H1 (cell line): ENCODE data around the gene MAPK14. TPM values are rescaled to one million over a fixed set of nuclear protein-coding genes. Genes with fewer than 3 reads are reported as not detected.

Experiments used
- CTCF ChIA-PET: fragments of 300-600 bp; sonication (Branson Sonifier 250); formaldehyde crosslinking; loops from one replicate; lab custom pipeline; 2021; ENCODE audit not compliant: partially characterized antibody; lab: Charles Lee
- POLR2A ChIA-PET: fragments of 300-600 bp; sonication (Branson Sonifier 250); formaldehyde crosslinking; loops from one replicate; lab custom pipeline; 2021; ENCODE audit warnings: inconsistent platforms; ENCODE audit not compliant: partially characterized antibody; lab: Charles Lee
- DNase-seq, 2 experiments: peaks; one replicate each; pipeline versions ENCODE4 v3.0.0 to v3.0.0-alpha.2; 2010 to 2022; ENCODE audit warnings: low spot score in 2 of 2, low read depth in 1 of 2, mixed read lengths in 1 of 2
- FAIRE-seq: peaks from 2 replicates; lab custom pipeline; 2011; peaks lifted over from hg19 to GRCh38; lab: Jason Lieb, UNC
- H2AFZ ChIP-seq: 2 replicates; pipeline ENCODE4 v1.8.1; 2012; ENCODE audit warnings: low read length, inconsistent platforms
- H2AK5ac ChIP-seq: 2 replicates; pipeline ENCODE4 v1.6.1; 2013; ENCODE audit warnings: low read depth, low read length
- H2BK120ac ChIP-seq: replicated peaks from 2 replicates; pipeline ENCODE3; 2013; ENCODE audit warnings: low read depth, low read length, inconsistent platforms
- H2BK12ac ChIP-seq: 2 replicates; pipeline ENCODE4 v1.6.1; 2013; ENCODE audit warnings: low read depth, low read length
- H2BK15ac ChIP-seq: 2 replicates; pipeline ENCODE4 v1.6.1; 2013; ENCODE audit warnings: low read length
- H2BK20ac ChIP-seq: 2 replicates; pipeline ENCODE4 v1.6.1; 2013; ENCODE audit warnings: low read length
- H2BK5ac ChIP-seq: 2 replicates; pipeline ENCODE4 v1.6.1; 2013; ENCODE audit warnings: low read depth, low read length
- H3K14ac ChIP-seq: 2 replicates; pipeline ENCODE4 v1.6.1; 2013; ENCODE audit warnings: inconsistent platforms; ENCODE audit not compliant: insufficient read length
- H3K18ac ChIP-seq: 2 replicates; pipeline ENCODE4 v1.6.1; 2013; ENCODE audit warnings: low read length; ENCODE audit errors: extremely low read depth
- H3K23ac ChIP-seq: 2 replicates; pipeline ENCODE4 v1.6.1; 2013; ENCODE audit warnings: inconsistent platforms; ENCODE audit not compliant: insufficient read length
- H3K23me2 ChIP-seq: 2 replicates; pipeline ENCODE4 v1.6.1; 2013; ENCODE audit warnings: low read depth, low read length
- H3K27ac ChIP-seq: 2 replicates; pipeline ENCODE4 v1.6.1; 2011; ENCODE audit warnings: low read depth, low read length, inconsistent platforms
- H3K27me3 ChIP-seq, 4 experiments: replicated peaks in 1 of 4; 1 replicate in 1 of 4; 2 replicates in 3 of 4; pipeline versions ENCODE4 v1.6.1 to v1.8.1; 2011 to 2013; ENCODE audit warnings: low read length in 3 of 4, mild to moderate bottlenecking in 3 of 4, inconsistent platforms in 2 of 4, mixed read lengths in 2 of 4, moderate library complexity in 1 of 4; ENCODE audit not compliant: control insufficient read depth in 3 of 4, insufficient read depth in 3 of 4; ENCODE audit errors: extremely low read depth in 1 of 4
- H3K36me3 ChIP-seq, 4 experiments: 2 replicates each; pipeline versions ENCODE4 v1.6.1 to v1.8.1; 2011 to 2013; ENCODE audit warnings: mild to moderate bottlenecking in 4 of 4, low read length in 3 of 4, moderate library complexity in 2 of 4, control low read depth in 1 of 4, inconsistent platforms in 1 of 4; ENCODE audit not compliant: insufficient read depth in 4 of 4, control insufficient read depth in 2 of 4
- H3K4ac ChIP-seq: replicated peaks from 2 replicates; pipeline ENCODE3; 2013; ENCODE audit warnings: low read length, low read depth, mixed read lengths, inconsistent platforms; ENCODE audit not compliant: insufficient read length
- H3K4me1 ChIP-seq, 4 experiments: replicated peaks in 1 of 4; 1 replicate in 1 of 4; 2 replicates in 3 of 4; pipeline versions ENCODE4 v1.6.1 to v1.8.1; 2011 to 2013; ENCODE audit warnings: low read length in 3 of 4, inconsistent platforms in 2 of 4, mixed read lengths in 1 of 4; ENCODE audit not compliant: insufficient read depth in 4 of 4, control insufficient read depth in 3 of 4
- H3K4me2 ChIP-seq, 2 experiments: 2 replicates each; pipeline versions ENCODE4 v1.6.1 to v1.8.1; 2011 to 2013; ENCODE audit warnings: low read depth in 2 of 2, low read length in 2 of 2, control low read depth in 1 of 2, inconsistent platforms in 1 of 2, mild to moderate bottlenecking in 1 of 2; ENCODE audit not compliant: insufficient read depth in 1 of 2
- H3K4me3 ChIP-seq, 4 experiments: fragments of 200-600, 300-600 bp in 1 of 4; sonication (generic), shearing (Covaris generic), sonication (Bioruptor Twin) in 1 of 4; 2 replicates each; pipeline versions ENCODE4 v1.5.1 to v1.8.1; 2011 to 2016; ENCODE audit warnings: low read length in 4 of 4, low read depth in 3 of 4, control low read depth in 2 of 4, inconsistent platforms in 2 of 4, mild to moderate bottlenecking in 2 of 4, mixed read lengths in 1 of 4, moderate library complexity in 1 of 4; ENCODE audit not compliant: insufficient read depth in 2 of 4; ENCODE audit errors: extremely low read depth in 1 of 4
- H3K56ac ChIP-seq: replicated peaks from 2 replicates; pipeline ENCODE3; 2013; ENCODE audit warnings: low read depth, mild to moderate bottlenecking, mixed read lengths, low read length, inconsistent platforms; ENCODE audit not compliant: insufficient read length
- H3K79me1 ChIP-seq: 2 replicates; pipeline ENCODE4 v1.6.1; 2013; ENCODE audit warnings: low read depth, low read length, control low read depth
- H3K79me2 ChIP-seq, 2 experiments: 2 replicates each; pipeline versions ENCODE4 v1.6.1 to v1.8.1; 2012 to 2013; ENCODE audit warnings: low read length in 2 of 2, mild to moderate bottlenecking in 2 of 2, inconsistent platforms in 1 of 2; ENCODE audit not compliant: insufficient read depth in 2 of 2, control insufficient read depth in 1 of 2
- H3K9ac ChIP-seq, 4 experiments: replicated peaks in 1 of 4; 1 replicate in 1 of 4; 2 replicates in 3 of 4; pipeline versions ENCODE4 v1.6.1 to v1.8.1; 2011 to 2013; ENCODE audit warnings: low read depth in 3 of 4, low read length in 3 of 4, control low read depth in 2 of 4, mild to moderate bottlenecking in 2 of 4, moderate library complexity in 2 of 4, inconsistent platforms in 1 of 4; ENCODE audit errors: extremely low read depth in 1 of 4
- H3K9me3 ChIP-seq, 2 experiments: 2 replicates each; pipeline versions ENCODE4 v1.6.1 to v1.8.1; 2012 to 2013; ENCODE audit warnings: mild to moderate bottlenecking in 2 of 2, moderate library complexity in 2 of 2, control low read depth in 1 of 2, inconsistent platforms in 1 of 2, low read depth in 1 of 2, low read length in 1 of 2, mixed read lengths in 1 of 2; ENCODE audit not compliant: insufficient read depth in 2 of 2
- H4K20me1 ChIP-seq, 2 experiments: replicated peaks in 1 of 2; 2 replicates each; pipeline versions ENCODE3 to v1.8.1; 2011 to 2013; ENCODE audit warnings: inconsistent platforms in 2 of 2, low read length in 2 of 2, mild to moderate bottlenecking in 1 of 2; ENCODE audit not compliant: insufficient read depth in 2 of 2, control insufficient read depth in 1 of 2
- H4K5ac ChIP-seq: 2 replicates; pipeline ENCODE4 v1.6.1; 2013; ENCODE audit warnings: low read length, low read depth, mixed read lengths, inconsistent platforms; ENCODE audit not compliant: insufficient read length
- H4K8ac ChIP-seq: 2 replicates; pipeline ENCODE4 v1.8.0; 2013; ENCODE audit warnings: mild to moderate bottlenecking, moderate library complexity, low read length, inconsistent platforms; ENCODE audit not compliant: insufficient read depth; ENCODE audit errors: extremely low read depth
- H4K91ac ChIP-seq: replicated peaks from 2 replicates; pipeline ENCODE3; 2013; ENCODE audit warnings: low read length, mixed read lengths, inconsistent platforms; ENCODE audit not compliant: insufficient read length
- KDM1A ChIP-seq: fragments of 200-600, 300-600 bp; sonication (generic); IDR thresholded peaks from 2 replicates; pipeline ENCODE4 v1.7.1; 2016; ENCODE audit warnings: mild to moderate bottlenecking, low read length, borderline replicate concordance
- MAFK ChIP-seq: IDR thresholded peaks from 2 replicates; pipeline ENCODE4 v1.6.1; 2012; ENCODE audit warnings: low read depth, mild to moderate bottlenecking, improper control_type of control experiment, low read length
- NANOG ChIP-seq: IDR thresholded peaks from 2 replicates; pipeline ENCODE4 v1.6.1; 2011; ENCODE audit warnings: low read length, low read depth, mild to moderate bottlenecking, inconsistent platforms; ENCODE audit not compliant: insufficient read depth, poor library complexity, severe bottlenecking
- PHF8 ChIP-seq: fragments of 200-600 bp; sonication (generic); conservative IDR thresholded peaks from 2 replicates; pipeline ENCODE4 v1.7.1; 2012; ENCODE audit warnings: low read depth, mild to moderate bottlenecking, inconsistent platforms, low read length, moderate library complexity
- SIX5 ChIP-seq: IDR thresholded peaks from 2 replicates; pipeline ENCODE4 v1.6.1; 2011; ENCODE audit warnings: mild to moderate bottlenecking, low read depth, low read length
- TEAD4 ChIP-seq: IDR thresholded peaks from 2 replicates; pipeline ENCODE4 v1.6.1; 2012; ENCODE audit warnings: low read depth, low read length, inconsistent platforms, mixed read lengths
- WGBS, 2 experiments: shearing (Covaris generic) in 1 of 2; methylation state at CpG; one replicate each; pipeline versions ENCODE4 v1.1.6 to v1.1.7; 2013 to 2015; ENCODE audit warnings: low lambda C conversion rate in 2 of 2, mixed read lengths in 2 of 2, inconsistent platforms in 1 of 2, low coverage in 1 of 2, missing lambda C conversion rate in 1 of 2; ENCODE audit not compliant: insufficient replicate concordance in 2 of 2, insufficient coverage in 1 of 2, insufficient read length in 1 of 2; ENCODE audit errors: extremely low coverage in 1 of 2, missing lambda C conversion rate in 1 of 2; 5-methylcytosine and 5-hydroxymethylcytosine counted together
- polyA plus RNA-seq, 7 experiments: library from polyadenylated mRNA; depleted of rRNA in 3 of 7; stranded (reverse) in 5 of 7; unstranded in 2 of 7; fragments of >200 nt in 5 of 7; fragments of 200-250 nt in 2 of 7; gene quantifications; 1 replicate in 5 of 7; 2 replicates in 1 of 7; 4 replicates in 1 of 7; pipeline versions ENCODE4 v1.2.1 to v1.2.3, GENCODE V29; 2011 to 2013; ENCODE audit warnings: missing spikeins in 2 of 7, mixed read lengths in 2 of 7
- total RNA-seq: library from RNA; stranded (reverse); fragmentation: NEBNext Ultra II Directional; extraction: Animal tissue kit (Norgen Biotek cat#: 25700); gene quantifications from 2 replicates; pipeline ENCODE4 v1.2.1, GENCODE V29; 2021
- TF ChIP-seq, protein P1 (sequence below): IDR thresholded peaks from 2 replicates; pipeline ENCODE4 v1.6.1; 2011; ENCODE audit warnings: low read depth, mild to moderate bottlenecking, low read length; ENCODE audit not compliant: insufficient read depth

The MAPK14 gene
- total and polyA plus RNA-seq, 2 of the 8 experiments (the other 6 are each of a cell fraction or from before 2014, with no cell fraction given), result 18.1 to 39.3 TPM

GRCh38 chr6:35993150-35993549, 34.5 kb upstream of the MAPK14 start:
- FAIRE-seq (no peak), DNase-seq (no peak)
- H2BK120ac ChIP-seq, result no peak overlapping the region
- H3K23me2 ChIP-seq, result no peaks in the 10 kb centered on the region
- WGBS, 2 experiments, result 91% methylated on average over 3 of the region's 3 CpGs; no CpG with 5 or more reads in 1 of the 2 experiments
- H3K36me3 ChIP-seq, result no peaks in the 10 kb centered on the region
- no peak overlapping the region for H3K23ac ChIP-seq
- no peak overlapping the region for H2BK5ac ChIP-seq
- ChIA-PET CTCF (interaction anchor here (0.8 to 1.6 kb wide), 4 partner anchors 11 to 102 kb away, joined by 3 to 5 read pairs (median 4); no protein-coding TSS in a partner anchor), POLR2A (interaction anchor here (1.1 kb wide), 1 partner anchor 33 kb away, joined by 3 read pairs; no protein-coding TSS in a partner anchor)
- no peaks in the 10 kb centered on the region for H3K79me1 ChIP-seq
- H3K27ac ChIP-seq, result no peak overlapping the region
- no peaks in the 10 kb centered on the region for H4K20me1 ChIP-seq
- no peaks in the 10 kb centered on the region for H3K79me2 ChIP-seq
- H3K9me3 ChIP-seq, result no peaks in the 10 kb centered on the region
- no peak overlapping the region for H3K4ac ChIP-seq
- H4K5ac ChIP-seq, result no peak overlapping the region
- no peak overlapping the region for H4K8ac ChIP-seq
- no peak overlapping the region for H3K4me2 ChIP-seq
- peaks cover 0 to 4% (median under 1%) of the 10 kb centered on the region in 4 experiments; a peak in 2 of 7 replicates for H3K4me1 ChIP-seq
- H2BK12ac ChIP-seq, result no peak overlapping the region
- no peak overlapping the region for H3K9ac ChIP-seq
- no peak overlapping the region for H3K14ac ChIP-seq
- no peak overlapping the region for H2AFZ ChIP-seq
- no peak overlapping the region for H3K18ac ChIP-seq
- no peaks in the 10 kb centered on the region for H3K27me3 ChIP-seq
- no peak overlapping the region for H2BK20ac ChIP-seq
- no peak overlapping the region for H4K91ac ChIP-seq
- H2AK5ac ChIP-seq, result no peak overlapping the region
- H3K4me3 ChIP-seq, result no peak overlapping the region
- H3K56ac ChIP-seq, result no peak overlapping the region
- H2BK15ac ChIP-seq, result no peak overlapping the region
- TF ChIP-seq NANOG, result peak; percentile 42
- no peak for TF ChIP-seq MAFK
- 0 out of 2 replicates have a peak, but pooled peaks have one; percentile 38 for TF ChIP-seq TEAD4
- no peak for TF ChIP-seq KDM1A
- TF ChIP-seq SIX5, result no peak
- TF ChIP-seq PHF8, result no peak
- TF ChIP-seq, protein P1, sequence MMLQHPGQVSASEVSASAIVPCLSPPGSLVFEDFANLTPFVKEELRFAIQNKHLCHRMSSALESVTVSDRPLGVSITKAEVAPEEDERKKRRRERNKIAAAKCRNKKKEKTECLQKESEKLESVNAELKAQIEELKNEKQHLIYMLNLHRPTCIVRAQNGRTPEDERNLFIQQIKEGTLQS, result no peak
